IMR-90 (cell line): ENCODE data around the gene SRGAP3. TPM values are rescaled to one million over a fixed set of nuclear protein-coding genes. Genes with fewer than 3 reads are reported as not detected.

Experiments used
- ATAC-seq: fragments of 200-7000 bp; cut with Tn5 transposase; 2 replicates; pipeline ENCODE4 v1.9.1; 2020; ENCODE audit warnings: low read depth, mild to moderate bottlenecking, moderate library complexity
- BruUV-seq: library from RNA; stranded (reverse); fragments of 400-500 nt; replicated peaks from 2 replicates; lab custom pipeline; 2021; lab: Mats Ljungman, UMichigan
- CTCF ChIA-PET: fragments of 300-600 bp; formaldehyde crosslinking; extraction: SDS; loops from one replicate; lab custom pipeline; 2021; ENCODE audit warnings: antibody characterized with exemption; lab: Yijun Ruan, JAX
- POLR2A ChIA-PET: fragments of 300-600 bp; sonication (Branson Sonifier 250); formaldehyde crosslinking; loops from one replicate; lab custom pipeline; 2022; ENCODE audit warnings: antibody characterized with exemption; ENCODE audit not compliant: unreplicated experiment; lab: Charles Lee
- DNase-seq: peaks from one replicate; pipeline ENCODE4 v3.0.0; 2013
- H2AFZ ChIP-seq: replicated peaks from 2 replicates; pipeline ENCODE3; 2013; ENCODE audit warnings: low read length, mild to moderate bottlenecking; ENCODE audit not compliant: poor library complexity
- H2AK5ac ChIP-seq: 2 replicates; pipeline ENCODE4 v1.6.1; 2013; ENCODE audit warnings: low read depth, low read length, inconsistent platforms
- H2AK9ac ChIP-seq: replicated peaks from 2 replicates; pipeline ENCODE3; 2013; ENCODE audit warnings: mild to moderate bottlenecking, low read depth, low read length, moderate library complexity; ENCODE audit not compliant: poor library complexity
- H2BK120ac ChIP-seq: 2 replicates; pipeline ENCODE4 v1.6.1; 2013; ENCODE audit warnings: low read depth, low read length, inconsistent platforms
- H2BK15ac ChIP-seq: 3 replicates; pipeline ENCODE4 v1.6.1; 2013; ENCODE audit warnings: low read depth, low read length, inconsistent platforms
- H2BK20ac ChIP-seq: 2 replicates; pipeline ENCODE4 v1.6.1; 2013; ENCODE audit warnings: low read depth, mild to moderate bottlenecking, inconsistent platforms, low read length, moderate library complexity
- H2BK5ac ChIP-seq: 2 replicates; pipeline ENCODE4 v1.6.1; 2013; ENCODE audit warnings: mild to moderate bottlenecking, low read depth, low read length, inconsistent platforms; ENCODE audit not compliant: poor library complexity, severe bottlenecking
- H3K14ac ChIP-seq: replicated peaks from 2 replicates; pipeline ENCODE4 v1.6.1; 2013; ENCODE audit warnings: low read depth, low read length, inconsistent platforms
- H3K18ac ChIP-seq: 2 replicates; pipeline ENCODE4 v1.6.1; 2013; ENCODE audit warnings: low read depth, low read length, control low read depth
- H3K23ac ChIP-seq: 2 replicates; pipeline ENCODE4 v1.6.1; 2013; ENCODE audit warnings: low read depth, low read length, inconsistent platforms
- H3K27ac ChIP-seq: 2 replicates; pipeline ENCODE4 v1.5.1; 2013; ENCODE audit warnings: mild to moderate bottlenecking, control low read depth, low read length; ENCODE audit not compliant: insufficient read depth
- H3K27me3 ChIP-seq: 2 replicates; pipeline ENCODE4 v1.6.1; 2013; ENCODE audit warnings: low read length; ENCODE audit not compliant: control insufficient read depth, insufficient read depth
- H3K36me3 ChIP-seq: 2 replicates; pipeline ENCODE4 v1.6.1; 2013; ENCODE audit warnings: low read length, mixed read lengths; ENCODE audit not compliant: control insufficient read depth, insufficient read depth
- H3K4ac ChIP-seq: 2 replicates; pipeline ENCODE4 v1.6.1; 2013; ENCODE audit warnings: low read depth, low read length, inconsistent platforms
- H3K4me1 ChIP-seq: 2 replicates; pipeline ENCODE4 v1.6.1; 2013; ENCODE audit warnings: low read length, mixed read lengths; ENCODE audit not compliant: control insufficient read depth, insufficient read depth
- H3K4me2 ChIP-seq: 2 replicates; pipeline ENCODE4 v1.6.1; 2013; ENCODE audit warnings: low read depth, mild to moderate bottlenecking, control low read depth, low read length, moderate library complexity
- H3K4me3 ChIP-seq: 2 replicates; pipeline ENCODE4 v1.5.1; 2013; ENCODE audit warnings: low read depth, mild to moderate bottlenecking, control low read depth, low read length, moderate library complexity; ENCODE audit not compliant: insufficient read depth
- H3K56ac ChIP-seq: 2 replicates; pipeline ENCODE4 v1.6.1; 2013; ENCODE audit warnings: low read length, inconsistent platforms; ENCODE audit not compliant: insufficient read depth; ENCODE audit errors: extremely low read depth
- H3K79me1 ChIP-seq, 2 experiments: 2 replicates each; pipeline ENCODE4 v1.6.1; 2013; ENCODE audit warnings: low read length in 2 of 2, inconsistent platforms in 1 of 2, low read depth in 1 of 2
- H3K9ac ChIP-seq: 2 replicates; pipeline ENCODE4 v1.6.1; 2013; ENCODE audit warnings: low read depth, low read length, control low read depth
- H3K9me1 ChIP-seq: 2 replicates; pipeline ENCODE4 v1.6.1; 2013; ENCODE audit warnings: low read length, inconsistent platforms; ENCODE audit not compliant: insufficient read depth
- H3K9me3 ChIP-seq: 2 replicates; pipeline ENCODE4 v1.6.1; 2013; ENCODE audit warnings: low read length; ENCODE audit not compliant: control insufficient read depth, insufficient read depth
- H4K20me1 ChIP-seq: 2 replicates; pipeline ENCODE4 v1.6.1; 2013; ENCODE audit warnings: low read length, inconsistent platforms; ENCODE audit not compliant: insufficient read depth
- H4K5ac ChIP-seq: 2 replicates; pipeline ENCODE4 v1.6.1; 2013; ENCODE audit warnings: mild to moderate bottlenecking, low read depth, low read length, control low read depth
- H4K8ac ChIP-seq, 2 experiments: 2 replicates each; pipeline ENCODE4 v1.6.1; 2013; ENCODE audit warnings: low read depth in 2 of 2, low read length in 2 of 2, control low read depth in 1 of 2, inconsistent platforms in 1 of 2
- H4K91ac ChIP-seq: 2 replicates; pipeline ENCODE4 v1.6.1; 2013; ENCODE audit warnings: low read depth, low read length, inconsistent platforms; ENCODE audit not compliant: insufficient read depth
- CTCF ChIP-seq: conservative IDR thresholded peaks from 2 replicates; pipeline ENCODE4 v1.5.1; 2012; ENCODE audit warnings: mild to moderate bottlenecking, low read depth, low read length, improper control_type of control experiment
- ELK1 ChIP-seq: fragments of 150-350 bp; IDR thresholded peaks from 2 replicates; pipeline ENCODE4 v1.6.1; 2016; ENCODE audit warnings: low read depth, mild to moderate bottlenecking, low read length, moderate library complexity, borderline replicate concordance
- MXI1 ChIP-seq: IDR thresholded peaks from 2 replicates; pipeline ENCODE4 v1.6.1; 2012; ENCODE audit warnings: low read depth, mild to moderate bottlenecking, low read length, moderate library complexity, borderline replicate concordance
- RCOR1 ChIP-seq: IDR thresholded peaks from 2 replicates; pipeline ENCODE4 v1.6.1; 2012; ENCODE audit warnings: mild to moderate bottlenecking, low read length, improper control_type of control experiment; ENCODE audit not compliant: insufficient replicate concordance
- WGBS, 2 experiments: methylation state at CpG; one replicate each; pipeline versions ENCODE4 v1.1.5 to v1.1.7; 2013; ENCODE audit warnings: missing lambda C conversion rate in 2 of 2; ENCODE audit not compliant: insufficient read length in 1 of 2; ENCODE audit errors: extremely low coverage in 2 of 2; 5-methylcytosine and 5-hydroxymethylcytosine counted together
- dilution Hi-C: fragments of 300-500 bp; cut with HindIII; formaldehyde crosslinking; loops from one replicate; pipeline ENCODE4 v1.14.3; 2018; ENCODE audit warnings: low sequenced_read_pairs; ENCODE audit not compliant: unreplicated experiment
- in situ Hi-C: fragments of 300-500 bp; cut with MboI; formaldehyde crosslinking; loops from 3 replicates; pipeline ENCODE4 v1.14.3; 2019; ENCODE audit warnings: low sequenced_read_pairs, inconsistent platforms, mixed read lengths
- intact Hi-C: fragments of 100-400 bp; cut with micrococcal nuclease; formaldehyde crosslinking; loops from 2 replicates; pipeline ENCODE4 v1.10.0; 2022
- polyA plus RNA-seq, 3 experiments: library from polyadenylated mRNA; depleted of rRNA; stranded (reverse); fragments of >200 nt; gene quantifications; 2 replicates each; pipeline ENCODE4 v1.2.3, GENCODE V29; 2012; ENCODE audit warnings: low replicate concordance in 1 of 3
- total RNA-seq: library from RNA; depleted of rRNA; stranded (reverse); fragments of >200 nt; gene quantifications from 2 replicates; pipeline ENCODE4 v1.2.3, GENCODE V29; 2012

SRGAP3 gene
- total and polyA plus RNA-seq, 2 of the 4 experiments (the other 2 are of a cell fraction) = 0.68 to 1.4 TPM

GRCh38 chr3:9151240-9151639 is 98.2 kb downstream of the SRGAP3 start:
- CTCF ChIA-PET = no interaction called here
- no peak for ATAC-seq
- H4K5ac ChIP-seq = no peak overlapping the region
- no peak overlapping the region for H2AK9ac ChIP-seq
- no peak overlapping the region for H3K14ac ChIP-seq
- dilution Hi-C loops (no loop called here), in situ Hi-C loops (no loop called here), intact Hi-C loops (no loop called here)
- no peak overlapping the region for H2BK5ac ChIP-seq
- no peak overlapping the region for H2BK120ac ChIP-seq
- H3K36me3 ChIP-seq = no peaks in the 10 kb centered on the region
- no TSS peak for BruUV-seq
- no peak overlapping the region for H4K91ac ChIP-seq
- POLR2A ChIA-PET = no interaction called here
- no peak overlapping the region for H3K9ac ChIP-seq
- no peak overlapping the region for H2BK15ac ChIP-seq
- no peaks in the 10 kb centered on the region for H3K4me1 ChIP-seq
- no peak overlapping the region for H3K4ac ChIP-seq
- H2AK5ac ChIP-seq = no peak overlapping the region
- 56% methylated on average over 4 of the region's 8 CpGs; no CpG with 5 or more reads in 1 of the 2 experiments for WGBS, 2 experiments
- H3K23ac ChIP-seq = no peak overlapping the region
- no peaks in the 10 kb centered on the region; the same call in 1 of the 2 replicates for H3K27me3 ChIP-seq
- no peak overlapping the region for H2AFZ ChIP-seq
- H3K4me2 ChIP-seq = no peak overlapping the region
- H3K79me1 ChIP-seq = no peaks in the 10 kb centered on the region
- H4K8ac ChIP-seq = no peak overlapping the region
- no peak overlapping the region for H3K56ac ChIP-seq
- no peaks in the 10 kb centered on the region for H4K20me1 ChIP-seq
- H3K18ac ChIP-seq = no peak overlapping the region
- H3K9me1 ChIP-seq = no peaks in the 10 kb centered on the region
- peaks cover 4% of the 10 kb centered on the region for H3K9me3 ChIP-seq
- H3K27ac ChIP-seq = no peak overlapping the region
- no peak for DNase-seq
- H3K4me3 ChIP-seq = no peak overlapping the region
- no peak overlapping the region for H2BK20ac ChIP-seq
- TF ChIP-seq MXI1 = no peak
- TF ChIP-seq RCOR1 = no peak
- no peak for TF ChIP-seq ELK1
- no peak for TF ChIP-seq CTCF
